Measurements from ENCODE around the gene GNAZ.
A peak's percentile ranks its signal among the peaks of the same experiment; 100 is the strongest.

GNAZ gene

GRCh38 chr22:23143119-23143518 lies 72.8 kb downstream of the GNAZ start:
- Histone ChIP-seq H3K23ac (ENCODE audit: low read depth, low read length, poor library complexity) (no peak overlapping the region), H3K9me3 (replicated peaks in 1 of 2; ENCODE audit: control insufficient read depth in 2 of 2, insufficient read depth in 1 of 2, low read depth in 1 of 2, low read length in 2 of 2) (no peaks in the 10 kb centered on the region), H3K4me2 (ENCODE audit: insufficient read depth, low read length, poor library complexity, severe bottlenecking) (no peak overlapping the region), H3K27me3 (ENCODE audit: control insufficient read depth in 3 of 3, insufficient read depth in 3 of 3, low read depth in 1 of 3, low read length in 3 of 3) (no peaks in the 10 kb centered on the region), H2BK5ac (ENCODE audit: low read length) (no peak overlapping the region), H3K79me1 (ENCODE audit: low read depth, low read length) (no peaks in the 10 kb centered on the region), H3K4me1 (ENCODE audit: control insufficient read depth in 2 of 2, insufficient read depth in 1 of 2, low read depth in 1 of 2, low read length in 2 of 2) (peaks cover 20 to 22% of the 10 kb centered on the region in 2 donors), H3K4me3 (ENCODE audit: low read length in 2 of 2) (no peak overlapping the region), H3K4ac (ENCODE audit: low read length) (no peak overlapping the region), H2BK120ac (ENCODE audit: low read depth, low read length) (no peak overlapping the region), H3K18ac (ENCODE audit: low read length) (no peak overlapping the region), H4K91ac (ENCODE audit: low read depth, low read length, poor library complexity) (no peak overlapping the region), H4K8ac (ENCODE audit: low read depth, low read length) (no peak overlapping the region), H2AK5ac (ENCODE audit: low read depth, low read length) (peak overlapping the region; percentile 85), H3K36me3 (replicated peaks in 1 of 2; ENCODE audit: control insufficient read depth in 2 of 2, insufficient read depth in 2 of 2, low read length in 2 of 2) (peaks cover 0 to 13% of the 10 kb centered on the region in 2 donors), H3K9ac (ENCODE audit: low read depth, low read length, poor library complexity) (no peak overlapping the region), H3K14ac (ENCODE audit: low read length) (no peak overlapping the region), H2BK15ac (ENCODE audit: low read length) (no peak overlapping the region), H2AFZ (ENCODE audit: low read length) (no peak overlapping the region), H2BK12ac (ENCODE audit: low read length) (no peak overlapping the region), H3K27ac (replicated peaks; ENCODE audit: low read length) (no peak overlapping the region)
- WGBS, 2 donors (ENCODE audit: extremely low coverage in 2 of 2, insufficient read length in 2 of 2, insufficient replicate concordance in 1 of 2): no CpG with 5 or more reads among the region's 1 CpG
- DNase-seq (ENCODE audit: low spot score): no peak

- no peak overlapping the region for H3K23ac ChIP-seq (ENCODE audit: low read depth, low read length, poor library complexity)
- H3K9ac ChIP-seq (ENCODE audit: low read depth, low read length, poor library complexity): no peak overlapping the region
- no peak overlapping the region for H4K91ac ChIP-seq (ENCODE audit: low read depth, low read length, poor library complexity)
- H3K4me1 ChIP-seq (ENCODE audit: control insufficient read depth in 2 of 2, insufficient read depth in 1 of 2, low read depth in 1 of 2, low read length in 2 of 2): peaks cover 20 to 22% of the 10 kb centered on the region in 2 donors
- H3K36me3 ChIP-seq (replicated peaks in 1 of 2; ENCODE audit: control insufficient read depth in 2 of 2, insufficient read depth in 2 of 2, low read length in 2 of 2): peaks cover 0 to 26% of the 10 kb centered on the region in 2 donors
- H3K79me1 ChIP-seq (ENCODE audit: low read depth, low read length): no peaks in the 10 kb centered on the region
- no peak overlapping the region for H2BK15ac ChIP-seq (ENCODE audit: low read length)
- H3K4me3 ChIP-seq (ENCODE audit: low read length in 2 of 2): peak overlapping the region in 1 of 2 donors; percentile 77
- H2AFZ ChIP-seq (ENCODE audit: low read length): peak overlapping the region; percentile 47
- H3K18ac ChIP-seq (ENCODE audit: low read length): no peak overlapping the region
- no peaks in the 10 kb centered on the region for H3K27me3 ChIP-seq (ENCODE audit: control insufficient read depth in 3 of 3, insufficient read depth in 3 of 3, low read depth in 1 of 3, low read length in 3 of 3)
- H3K9me3 ChIP-seq (replicated peaks in 1 of 2; ENCODE audit: control insufficient read depth in 2 of 2, insufficient read depth in 1 of 2, low read depth in 1 of 2, low read length in 2 of 2): no peaks in the 10 kb centered on the region
- no peak overlapping the region for H2AK5ac ChIP-seq (ENCODE audit: low read depth, low read length)
- WGBS, 2 donors (ENCODE audit: extremely low coverage in 2 of 2, insufficient read length in 2 of 2, insufficient replicate concordance in 1 of 2): no CpG with 5 or more reads among the region's 4 CpGs
- no peak overlapping the region for H2BK120ac ChIP-seq (ENCODE audit: low read depth, low read length)
- no peak overlapping the region for H2BK5ac ChIP-seq (ENCODE audit: low read length)
- H3K27ac ChIP-seq (replicated peaks; ENCODE audit: low read length): no peak overlapping the region
- no peak overlapping the region for H3K4me2 ChIP-seq (ENCODE audit: insufficient read depth, low read length, poor library complexity, severe bottlenecking)
- no peak overlapping the region for H3K4ac ChIP-seq (ENCODE audit: low read length)
- H4K8ac ChIP-seq (ENCODE audit: low read depth, low read length): no peak overlapping the region
- no peak overlapping the region for H2BK12ac ChIP-seq (ENCODE audit: low read length)
- H3K14ac ChIP-seq (ENCODE audit: low read length): no peak overlapping the region
- no peak for DNase-seq (ENCODE audit: low spot score)
Observed at GRCh38 chr22:23144432-23144831, 74.1 kb downstream of the GNAZ start.

GRCh38 chr22:23144932-23145877 lies 74.9 kb downstream of the GNAZ start, which contains the start of gene RAB36:
TSS of gene RAB36 (plus strand) at chr22:23145477. CDS start at chr22:23146617, 1,140 bp downstream.
- Histone ChIP-seq H3K4me3 (ENCODE audit: low read length in 2 of 2) (peak within 1 kb of the TSS; percentile 76 to 77), H2AK5ac (ENCODE audit: low read depth, low read length) (peak within 1 kb of the TSS; percentile 19), H2BK15ac (ENCODE audit: low read length) (peak within 1 kb of the TSS; percentile 87), H3K36me3 (replicated peaks in 1 of 2; ENCODE audit: control insufficient read depth in 2 of 2, insufficient read depth in 2 of 2, low read length in 2 of 2) (peaks cover 0 to 32% of the 10 kb centered on the region in 2 donors), H2BK12ac (ENCODE audit: low read length) (no peak within 1 kb of the TSS), H3K14ac (ENCODE audit: low read length) (no peak within 1 kb of the TSS), H3K4me1 (ENCODE audit: control insufficient read depth in 2 of 2, insufficient read depth in 1 of 2, low read depth in 1 of 2, low read length in 2 of 2) (peaks cover 22 to 24% of the 10 kb centered on the region in 2 donors), H3K27me3 (ENCODE audit: control insufficient read depth in 3 of 3, insufficient read depth in 3 of 3, low read depth in 1 of 3, low read length in 3 of 3) (no peaks in the 10 kb centered on the region), H3K4me2 (ENCODE audit: insufficient read depth, low read length, poor library complexity, severe bottlenecking) (peak within 1 kb of the TSS; percentile 90), H3K79me1 (ENCODE audit: low read depth, low read length) (no peaks in the 10 kb centered on the region), H4K91ac (ENCODE audit: low read depth, low read length, poor library complexity) (no peak within 1 kb of the TSS), H3K9ac (ENCODE audit: low read depth, low read length, poor library complexity) (peak within 1 kb of the TSS; percentile 82), H3K18ac (ENCODE audit: low read length) (peak within 1 kb of the TSS; percentile 38), H3K9me3 (replicated peaks in 1 of 2; ENCODE audit: control insufficient read depth in 2 of 2, insufficient read depth in 1 of 2, low read depth in 1 of 2, low read length in 2 of 2) (no peaks in the 10 kb centered on the region), H2AFZ (ENCODE audit: low read length) (peak within 1 kb of the TSS; percentile 93), H3K27ac (replicated peaks; ENCODE audit: low read length) (peak within 1 kb of the TSS; percentile 37), H3K23ac (ENCODE audit: low read depth, low read length, poor library complexity) (peak within 1 kb of the TSS; percentile 94), H4K8ac (ENCODE audit: low read depth, low read length) (no peak within 1 kb of the TSS), H3K4ac (ENCODE audit: low read length) (no peak within 1 kb of the TSS), H2BK5ac (ENCODE audit: low read length) (peak within 1 kb of the TSS; percentile 83), H2BK120ac (ENCODE audit: low read depth, low read length) (peak within 1 kb of the TSS; percentile 39)
- WGBS, 2 donors (ENCODE audit: extremely low coverage in 2 of 2, insufficient read length in 2 of 2, insufficient replicate concordance in 1 of 2): no CpG with 5 or more reads among the region's 62 CpGs
- DNase-seq (ENCODE audit: low spot score): peak; percentile 98

DNA sequence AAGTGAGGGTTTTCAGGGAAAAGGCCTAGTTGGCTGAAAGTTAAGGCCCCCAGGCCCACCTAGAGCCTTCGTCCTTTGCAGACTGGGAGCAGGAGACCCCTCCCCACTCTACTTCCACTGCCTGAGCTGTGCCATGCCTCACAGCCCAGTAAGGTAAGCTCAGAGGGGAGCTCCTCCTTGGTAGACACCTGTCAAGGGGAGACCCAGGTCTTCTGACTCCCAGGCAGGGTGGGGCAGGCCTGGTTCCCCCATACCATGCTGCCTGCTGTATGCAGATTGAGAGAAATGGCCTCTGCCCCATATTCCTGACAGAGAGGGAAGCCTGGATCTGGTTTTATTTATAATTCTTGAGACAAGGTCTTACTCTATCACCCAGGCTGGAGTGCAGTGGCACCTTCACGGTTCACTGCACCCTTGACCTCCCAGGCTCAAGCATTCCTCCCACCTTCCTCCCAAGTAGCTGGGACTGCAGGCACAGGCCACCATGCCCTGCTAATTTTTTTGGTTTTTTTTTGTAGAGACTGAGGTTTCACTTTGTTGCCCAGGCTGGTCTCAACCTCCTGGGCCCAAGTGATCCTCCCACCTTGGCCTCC lies 75.7 kb downstream of the GNAZ start:
- no peak overlapping the region for H3K9ac ChIP-seq (ENCODE audit: low read depth, low read length, poor library complexity)
- peak overlapping the region; percentile 87 for H2BK15ac ChIP-seq (ENCODE audit: low read length)
- H3K4me1 ChIP-seq (ENCODE audit: control insufficient read depth in 2 of 2, insufficient read depth in 1 of 2, low read depth in 1 of 2, low read length in 2 of 2): peaks cover 22 to 24% of the 10 kb centered on the region in 2 donors
- no peak overlapping the region for H3K4ac ChIP-seq (ENCODE audit: low read length)
- H3K4me2 ChIP-seq (ENCODE audit: insufficient read depth, low read length, poor library complexity, severe bottlenecking): peak overlapping the region; percentile 90
- no peaks in the 10 kb centered on the region for H3K27me3 ChIP-seq (ENCODE audit: control insufficient read depth in 3 of 3, insufficient read depth in 3 of 3, low read depth in 1 of 3, low read length in 3 of 3)
- no peak overlapping the region for H4K8ac ChIP-seq (ENCODE audit: low read depth, low read length)
- peak overlapping the region; percentile 38 for H3K18ac ChIP-seq (ENCODE audit: low read length)
- DNase-seq (ENCODE audit: low spot score): no peak
- H3K4me3 ChIP-seq (ENCODE audit: low read length in 2 of 2): peak overlapping the region; percentile 76 to 77
- H4K91ac ChIP-seq (ENCODE audit: low read depth, low read length, poor library complexity): no peak overlapping the region
- peak overlapping the region; percentile 19 for H2AK5ac ChIP-seq (ENCODE audit: low read depth, low read length)
- H3K14ac ChIP-seq (ENCODE audit: low read length): no peak overlapping the region
- H3K23ac ChIP-seq (ENCODE audit: low read depth, low read length, poor library complexity): peak overlapping the region; percentile 94
- H2BK5ac ChIP-seq (ENCODE audit: low read length): peak overlapping the region; percentile 83
- no peak overlapping the region for H2BK12ac ChIP-seq (ENCODE audit: low read length)
- H2BK120ac ChIP-seq (ENCODE audit: low read depth, low read length): peak overlapping the region; percentile 39
- H3K79me1 ChIP-seq (ENCODE audit: low read depth, low read length): no peaks in the 10 kb centered on the region
- WGBS, 2 donors (ENCODE audit: extremely low coverage in 2 of 2, insufficient read length in 2 of 2, insufficient replicate concordance in 1 of 2): no CpG with 5 or more reads among the region's 2 CpGs
- peak overlapping the region; percentile 37 for H3K27ac ChIP-seq (replicated peaks; ENCODE audit: low read length)
- H3K36me3 ChIP-seq (replicated peaks in 1 of 2; ENCODE audit: control insufficient read depth in 2 of 2, insufficient read depth in 2 of 2, low read length in 2 of 2): peaks cover 0 to 38% of the 10 kb centered on the region in 2 donors
- no peaks in the 10 kb centered on the region for H3K9me3 ChIP-seq (replicated peaks in 1 of 2; ENCODE audit: control insufficient read depth in 2 of 2, insufficient read depth in 1 of 2, low read depth in 1 of 2, low read length in 2 of 2)
- H2AFZ ChIP-seq (ENCODE audit: low read length): peak overlapping the region; percentile 93

Measured in neuronal stem cell (in vitro differentiated cells).